ENCODE results near the gene SHCBP1L.

The SHCBP1L gene

DNA sequence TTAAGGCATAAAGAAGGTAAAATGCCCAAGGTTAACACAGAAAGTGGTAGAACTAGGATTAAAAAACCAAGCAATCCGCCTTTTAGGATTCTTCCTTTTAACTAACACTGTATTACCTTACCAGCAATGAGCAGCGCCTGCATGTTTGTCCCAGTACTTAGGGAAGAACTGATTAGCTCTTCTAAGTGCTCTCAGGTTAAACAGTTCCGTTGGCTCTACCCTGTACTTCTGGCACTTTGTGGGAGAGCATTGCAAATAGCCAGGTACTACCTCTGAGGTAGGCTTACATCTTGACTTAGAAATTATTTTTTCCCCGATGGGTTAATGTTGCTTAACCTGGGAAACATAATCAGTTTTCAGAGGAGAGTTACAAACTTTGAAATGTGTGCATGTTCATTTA lies 92.3 kb downstream of the SHCBP1L start:
- DNase-seq (ENCODE audit: low read depth in 1 of 2, low spot score in 1 of 2) = no peak
- no peak for TF ChIP-seq SPI1 (IDR thresholded peaks at IDR 0.05; ENCODE audit: borderline replicate concordance, low read depth)
- TF ChIP-seq, protein P1, sequence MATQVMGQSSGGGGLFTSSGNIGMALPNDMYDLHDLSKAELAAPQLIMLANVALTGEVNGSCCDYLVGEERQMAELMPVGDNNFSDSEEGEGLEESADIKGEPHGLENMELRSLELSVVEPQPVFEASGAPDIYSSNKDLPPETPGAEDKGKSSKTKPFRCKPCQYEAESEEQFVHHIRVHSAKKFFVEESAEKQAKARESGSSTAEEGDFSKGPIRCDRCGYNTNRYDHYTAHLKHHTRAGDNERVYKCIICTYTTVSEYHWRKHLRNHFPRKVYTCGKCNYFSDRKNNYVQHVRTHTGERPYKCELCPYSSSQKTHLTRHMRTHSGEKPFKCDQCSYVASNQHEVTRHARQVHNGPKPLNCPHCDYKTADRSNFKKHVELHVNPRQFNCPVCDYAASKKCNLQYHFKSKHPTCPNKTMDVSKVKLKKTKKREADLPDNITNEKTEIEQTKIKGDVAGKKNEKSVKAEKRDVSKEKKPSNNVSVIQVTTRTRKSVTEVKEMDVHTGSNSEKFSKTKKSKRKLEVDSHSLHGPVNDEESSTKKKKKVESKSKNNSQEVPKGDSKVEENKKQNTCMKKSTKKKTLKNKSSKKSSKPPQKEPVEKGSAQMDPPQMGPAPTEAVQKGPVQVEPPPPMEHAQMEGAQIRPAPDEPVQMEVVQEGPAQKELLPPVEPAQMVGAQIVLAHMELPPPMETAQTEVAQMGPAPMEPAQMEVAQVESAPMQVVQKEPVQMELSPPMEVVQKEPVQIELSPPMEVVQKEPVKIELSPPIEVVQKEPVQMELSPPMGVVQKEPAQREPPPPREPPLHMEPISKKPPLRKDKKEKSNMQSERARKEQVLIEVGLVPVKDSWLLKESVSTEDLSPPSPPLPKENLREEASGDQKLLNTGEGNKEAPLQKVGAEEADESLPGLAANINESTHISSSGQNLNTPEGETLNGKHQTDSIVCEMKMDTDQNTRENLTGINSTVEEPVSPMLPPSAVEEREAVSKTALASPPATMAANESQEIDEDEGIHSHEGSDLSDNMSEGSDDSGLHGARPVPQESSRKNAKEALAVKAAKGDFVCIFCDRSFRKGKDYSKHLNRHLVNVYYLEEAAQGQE (IDR thresholded peaks at IDR 0.05; ENCODE audit: insufficient replicate concordance, low read depth) = no peak
- TF ChIP-seq GABPA (IDR thresholded peaks at IDR 0.05; ENCODE audit: low read depth) = no peak
- TF ChIP-seq, protein P2, sequence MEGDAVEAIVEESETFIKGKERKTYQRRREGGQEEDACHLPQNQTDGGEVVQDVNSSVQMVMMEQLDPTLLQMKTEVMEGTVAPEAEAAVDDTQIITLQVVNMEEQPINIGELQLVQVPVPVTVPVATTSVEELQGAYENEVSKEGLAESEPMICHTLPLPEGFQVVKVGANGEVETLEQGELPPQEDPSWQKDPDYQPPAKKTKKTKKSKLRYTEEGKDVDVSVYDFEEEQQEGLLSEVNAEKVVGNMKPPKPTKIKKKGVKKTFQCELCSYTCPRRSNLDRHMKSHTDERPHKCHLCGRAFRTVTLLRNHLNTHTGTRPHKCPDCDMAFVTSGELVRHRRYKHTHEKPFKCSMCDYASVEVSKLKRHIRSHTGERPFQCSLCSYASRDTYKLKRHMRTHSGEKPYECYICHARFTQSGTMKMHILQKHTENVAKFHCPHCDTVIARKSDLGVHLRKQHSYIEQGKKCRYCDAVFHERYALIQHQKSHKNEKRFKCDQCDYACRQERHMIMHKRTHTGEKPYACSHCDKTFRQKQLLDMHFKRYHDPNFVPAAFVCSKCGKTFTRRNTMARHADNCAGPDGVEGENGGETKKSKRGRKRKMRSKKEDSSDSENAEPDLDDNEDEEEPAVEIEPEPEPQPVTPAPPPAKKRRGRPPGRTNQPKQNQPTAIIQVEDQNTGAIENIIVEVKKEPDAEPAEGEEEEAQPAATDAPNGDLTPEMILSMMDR (IDR thresholded peaks at IDR 0.05; ENCODE audit: insufficient read depth, low read length) = no peak
- no peak for TF ChIP-seq POLR2AphosphoS5 (IDR thresholded peaks at IDR 0.05; ENCODE audit: low read depth)
- Histone ChIP-seq H3K27me3 (ENCODE audit: insufficient read depth, poor library complexity, severe bottlenecking) (no peaks in the 10 kb centered on the region), H3K4me3 (replicated peaks; ENCODE audit: insufficient read depth, low read length) (no peak overlapping the region), H3K27ac (replicated peaks) (no peak overlapping the region)

DNA sequence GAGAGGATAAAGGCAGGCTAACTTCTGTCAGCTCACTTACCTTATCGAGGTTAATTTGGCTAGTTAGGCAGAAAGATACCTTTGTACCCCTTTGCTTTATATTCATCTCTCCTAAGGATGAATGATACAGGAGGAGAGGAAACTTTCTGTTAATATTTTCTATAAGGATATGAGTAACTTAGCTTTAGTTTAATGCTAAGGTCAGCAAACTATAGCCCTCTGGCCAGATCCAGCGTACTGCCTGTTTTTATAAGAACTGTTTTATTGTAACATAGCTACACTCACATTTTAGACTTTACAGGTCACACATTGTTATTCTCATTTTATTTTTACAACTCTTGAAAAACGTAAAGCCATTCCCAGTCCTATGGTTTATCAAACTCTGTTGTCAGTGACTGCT lies 95.8 kb downstream of the SHCBP1L start:
- TF ChIP-seq POLR2AphosphoS5 (IDR thresholded peaks at IDR 0.05; ENCODE audit: low read depth) = no peak
- no peak for TF ChIP-seq GABPA (IDR thresholded peaks at IDR 0.05; ENCODE audit: low read depth)
- no peak for TF ChIP-seq SPI1 (IDR thresholded peaks at IDR 0.05; ENCODE audit: borderline replicate concordance, low read depth)
- TF ChIP-seq, protein P2 (IDR thresholded peaks at IDR 0.05; ENCODE audit: insufficient read depth, low read length) = no peak
- TF ChIP-seq, protein P1 (IDR thresholded peaks at IDR 0.05; ENCODE audit: insufficient replicate concordance, low read depth) = no peak
- Histone ChIP-seq H3K4me3 (replicated peaks; ENCODE audit: insufficient read depth, low read length) (no peak overlapping the region), H3K27ac (replicated peaks) (no peak overlapping the region), H3K27me3 (ENCODE audit: insufficient read depth, poor library complexity, severe bottlenecking) (no peaks in the 10 kb centered on the region)
- DNase-seq (ENCODE audit: low read depth in 1 of 2, low spot score in 1 of 2) = no peak

DNA sequence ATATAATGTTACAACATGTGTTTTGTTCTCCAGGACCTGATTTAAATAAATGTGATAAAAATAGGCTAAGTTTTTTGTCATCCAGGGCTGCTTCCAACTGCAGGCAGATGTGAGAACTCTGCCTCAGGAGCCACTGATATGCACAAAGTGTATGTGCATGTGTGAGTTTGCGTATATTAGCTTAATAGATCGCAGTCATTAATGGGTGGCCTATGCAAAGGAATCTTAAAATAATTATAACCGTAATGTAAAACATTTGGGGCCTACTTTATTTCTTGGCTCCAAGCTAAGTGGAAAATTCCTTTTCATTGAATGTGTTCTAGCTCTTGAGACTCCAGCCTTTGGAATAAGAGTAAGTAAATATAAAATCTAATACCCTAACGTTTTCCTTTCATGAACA lies 97.1 kb downstream of the SHCBP1L start:
- TF ChIP-seq, protein P2 (IDR thresholded peaks at IDR 0.05; ENCODE audit: insufficient read depth, low read length) = no peak
- TF ChIP-seq POLR2AphosphoS5 (IDR thresholded peaks at IDR 0.05; ENCODE audit: low read depth) = no peak
- TF ChIP-seq, protein P1 (IDR thresholded peaks at IDR 0.05; ENCODE audit: insufficient replicate concordance, low read depth) = no peak
- no peak for TF ChIP-seq GABPA (IDR thresholded peaks at IDR 0.05; ENCODE audit: low read depth)
- no peak for TF ChIP-seq SPI1 (IDR thresholded peaks at IDR 0.05; ENCODE audit: borderline replicate concordance, low read depth)
- Histone ChIP-seq H3K4me3 (replicated peaks; ENCODE audit: insufficient read depth, low read length) (no peak overlapping the region), H3K27ac (replicated peaks) (no peak overlapping the region), H3K27me3 (ENCODE audit: insufficient read depth, poor library complexity, severe bottlenecking) (no peaks in the 10 kb centered on the region)
- no peak for DNase-seq (ENCODE audit: low read depth in 1 of 2, low spot score in 1 of 2)

Data from HL-60 (cell line).